H9 (cell line): ENCODE results near the gene CDH13. TPM values are rescaled to one million over a fixed set of nuclear protein-coding genes. Genes with fewer than 3 reads are reported as not detected.

Experiments
- DNase-seq: peaks from one replicate; pipeline ENCODE4 v3.0.0-alpha.2; 2017
- H2AFZ ChIP-seq: one replicate; pipeline ENCODE4 v1.6.1; 2013; ENCODE audit warnings: mild to moderate bottlenecking, low read length, control low read depth, moderate library complexity
- H2AK5ac ChIP-seq: 2 replicates; pipeline ENCODE4 v1.6.1; 2013; ENCODE audit warnings: low read length, control low read depth, mixed read lengths; ENCODE audit not compliant: insufficient read length
- H2BK120ac ChIP-seq: one replicate; pipeline ENCODE4 v1.6.1; 2013; ENCODE audit warnings: low read depth, mild to moderate bottlenecking, low read length, control low read depth, inconsistent platforms; ENCODE audit not compliant: poor library complexity, severe bottlenecking
- H2BK12ac ChIP-seq: 2 replicates; pipeline ENCODE4 v1.6.1; 2013; ENCODE audit warnings: low read length, control low read depth, mixed read lengths, low read depth; ENCODE audit not compliant: insufficient read length
- H2BK15ac ChIP-seq: 2 replicates; pipeline ENCODE4 v1.6.1; 2013; ENCODE audit warnings: low read depth, low read length, control low read depth
- H2BK20ac ChIP-seq: one replicate; pipeline ENCODE4 v1.6.1; 2013; ENCODE audit warnings: low read depth, mild to moderate bottlenecking, low read length, control low read depth, inconsistent platforms; ENCODE audit not compliant: poor library complexity, severe bottlenecking
- H2BK5ac ChIP-seq: 2 replicates; pipeline ENCODE4 v1.6.1; 2013; ENCODE audit warnings: low read length, control low read depth, mixed read lengths; ENCODE audit not compliant: insufficient read length
- H3K14ac ChIP-seq: 2 replicates; pipeline ENCODE4 v1.6.1; 2013; ENCODE audit warnings: low read length, control low read depth; ENCODE audit not compliant: insufficient read depth
- H3K18ac ChIP-seq: 2 replicates; pipeline ENCODE4 v1.6.1; 2013; ENCODE audit warnings: low read depth, mild to moderate bottlenecking, mixed read lengths, low read length, control low read depth; ENCODE audit not compliant: insufficient read length
- H3K23ac ChIP-seq: 2 replicates; pipeline ENCODE4 v1.6.1; 2013; ENCODE audit warnings: low read length, control low read depth, mixed read lengths, low read depth; ENCODE audit not compliant: insufficient read length
- H3K23me2 ChIP-seq: 2 replicates; pipeline ENCODE4 v1.6.1; 2013; ENCODE audit warnings: low read depth, mild to moderate bottlenecking, mixed read lengths, low read length, control low read depth; ENCODE audit not compliant: insufficient read length, poor library complexity, severe bottlenecking
- H3K27ac ChIP-seq: 2 replicates; pipeline ENCODE4 v1.5.1; 2013; ENCODE audit warnings: low read length, control low read depth, mixed read lengths, low read depth; ENCODE audit not compliant: insufficient read length
- H3K27me3 ChIP-seq: 2 replicates; pipeline ENCODE4 v1.6.1; 2013; ENCODE audit warnings: low read length, control low read depth, inconsistent platforms; ENCODE audit not compliant: insufficient read depth
- H3K4ac ChIP-seq: 2 replicates; pipeline ENCODE4 v1.6.1; 2013; ENCODE audit warnings: low read depth, mild to moderate bottlenecking, control low read depth, inconsistent platforms, low read length, moderate library complexity
- H3K4me1 ChIP-seq: 2 replicates; pipeline ENCODE4 v1.6.1; 2013; ENCODE audit warnings: low read length, control low read depth, inconsistent platforms; ENCODE audit not compliant: insufficient read depth
- H3K4me2 ChIP-seq: 2 replicates; pipeline ENCODE4 v1.6.1; 2013; ENCODE audit warnings: low read length, control low read depth, mixed read lengths; ENCODE audit not compliant: insufficient read length, insufficient read depth
- H3K56ac ChIP-seq: 2 replicates; pipeline ENCODE4 v1.6.1; 2013; ENCODE audit warnings: low read depth, mild to moderate bottlenecking, mixed read lengths, low read length, control low read depth; ENCODE audit not compliant: insufficient read length
- H3K79me1 ChIP-seq: 2 replicates; pipeline ENCODE4 v1.6.1; 2013; ENCODE audit warnings: low read depth, mild to moderate bottlenecking, moderate library complexity, low read length, control low read depth, inconsistent platforms; ENCODE audit not compliant: insufficient read depth, poor library complexity, severe bottlenecking
- H3K79me2 ChIP-seq: 2 replicates; pipeline ENCODE4 v1.6.1; 2013; ENCODE audit warnings: low read length, control low read depth, inconsistent platforms; ENCODE audit not compliant: insufficient read depth
- H3K9ac ChIP-seq: 2 replicates; pipeline ENCODE4 v1.6.1; 2013; ENCODE audit warnings: low read length, control low read depth, mixed read lengths; ENCODE audit not compliant: insufficient read length; ENCODE audit errors: extremely low read depth
- H3K9me3 ChIP-seq: one replicate; pipeline ENCODE4 v1.6.1; 2013; ENCODE audit warnings: low read depth, low read length, inconsistent platforms; ENCODE audit not compliant: control insufficient read depth
- H3T11ph ChIP-seq: one replicate; pipeline ENCODE4 v1.6.1; 2013; ENCODE audit warnings: mild to moderate bottlenecking, low read length, control low read depth, inconsistent platforms
- H4K20me1 ChIP-seq: one replicate; pipeline ENCODE4 v1.6.1; 2013; ENCODE audit not compliant: control insufficient read depth, insufficient read length, insufficient read depth
- H4K5ac ChIP-seq: 2 replicates; pipeline ENCODE4 v1.6.1; 2013; ENCODE audit warnings: low read depth, mild to moderate bottlenecking, mixed read lengths, low read length, control low read depth; ENCODE audit not compliant: insufficient read length
- H4K8ac ChIP-seq: replicated peaks from 2 replicates; pipeline ENCODE4 v1.6.1; 2013; ENCODE audit warnings: low read length, control low read depth, mixed read lengths, low read depth; ENCODE audit not compliant: insufficient read length
- H4K91ac ChIP-seq: 2 replicates; pipeline ENCODE4 v1.6.1; 2013; ENCODE audit warnings: low read depth, mild to moderate bottlenecking, moderate library complexity, mixed read lengths, low read length, control low read depth; ENCODE audit not compliant: insufficient read length
- H3K27ac Mint-ChIP-seq, 3 experiments: 2 replicates in 2 of 3; 3 replicates in 1 of 3; pipeline ENCODE4 v1.8.0; 2020 to 2021; ENCODE audit warnings: mixed read lengths in 3 of 3, mild to moderate bottlenecking in 1 of 3, moderate library complexity in 1 of 3
- H3K27me3 Mint-ChIP-seq: 2 replicates; pipeline ENCODE4 v1.8.0; 2021; ENCODE audit warnings: low read depth, mild to moderate bottlenecking, moderate library complexity, mixed read lengths
- H3K36me3 Mint-ChIP-seq, 3 experiments: 2 replicates in 2 of 3; 3 replicates in 1 of 3; pipeline ENCODE4 v1.8.0; 2020 to 2021; ENCODE audit warnings: low read depth in 3 of 3, mixed read lengths in 3 of 3; ENCODE audit not compliant: insufficient read depth in 1 of 3
- H3K4me1 Mint-ChIP-seq, 2 experiments: 2 replicates each; pipeline ENCODE4 v1.8.0; 2020; ENCODE audit warnings: mixed read lengths in 2 of 2
- H3K4me3 Mint-ChIP-seq, 2 experiments: 2 replicates in 1 of 2; 3 replicates in 1 of 2; pipeline ENCODE4 v1.8.0; 2020 to 2021; ENCODE audit warnings: mild to moderate bottlenecking in 2 of 2, mixed read lengths in 2 of 2, moderate library complexity in 1 of 2
- H3K9me3 Mint-ChIP-seq, 2 experiments: 2 replicates in 1 of 2; 3 replicates in 1 of 2; pipeline ENCODE4 v1.8.0; 2020; ENCODE audit warnings: mild to moderate bottlenecking in 2 of 2, mixed read lengths in 2 of 2, moderate library complexity in 1 of 2
- CTCF ChIP-seq: fragments of 200-600 bp; sonication (generic); conservative IDR thresholded peaks from 3 replicates; pipeline ENCODE4 v1.8.0; 2021; ENCODE audit warnings: antibody characterized with exemption, mild to moderate bottlenecking
- WGBS: extraction: QIAGEN DNeasy Blood & Tissue Kit; methylation state at CpG from one replicate; pipeline ENCODE4 v1.1.7; 2013; ENCODE audit warnings: missing lambda C conversion rate, low lambda C conversion rate, mixed read lengths; ENCODE audit not compliant: insufficient read length; ENCODE audit errors: extremely low coverage; 5-methylcytosine and 5-hydroxymethylcytosine counted together
- total RNA-seq: library from RNA; stranded (reverse); gene quantifications from 2 replicates; pipeline ENCODE4 v1.2.1, GENCODE V29; 2021

Gene CDH13
- total RNA-seq, 1 experiment from 2014 or later = 1.5 TPM

- Histone ChIP-seq H3K23me2 (no peaks in the 10 kb centered on the region), H3K27me3 (no peaks in the 10 kb centered on the region), H3K9me3 (no peaks in the 10 kb centered on the region), H2AK5ac (no peak overlapping the region), H3K4me2 (no peak overlapping the region), H4K8ac (no peak overlapping the region), H3K56ac (no peak overlapping the region), H3K27ac (no peak overlapping the region), H3K4ac (no peak overlapping the region), H3K4me1 (no peaks in the 10 kb centered on the region), H3K79me2 (no peaks in the 10 kb centered on the region), H3T11ph (no peak overlapping the region), H3K79me1 (no peaks in the 10 kb centered on the region), H2BK12ac (no peak overlapping the region), H2BK5ac (no peak overlapping the region), H3K14ac (no peak overlapping the region), H3K18ac (no peak overlapping the region), H4K91ac (no peak overlapping the region), H4K20me1 (no peaks in the 10 kb centered on the region), H4K5ac (no peak overlapping the region), H3K9ac (no peak overlapping the region), H2BK20ac (no peak overlapping the region), H2BK15ac (no peak overlapping the region), H2AFZ (no peak overlapping the region), H2BK120ac (no peak overlapping the region), H3K23ac (no peak overlapping the region)
- no peak for DNase-seq
- Mint-ChIP-seq H3K27ac (no peak overlapping the region), H3K4me3 (no peak overlapping the region), H3K27me3 (peaks cover 1% of the 10 kb centered on the region; the same call in 1 of the 2 replicates), H3K36me3 (peaks cover 0 to 9% (median 2%) of the 10 kb centered on the region in 3 experiments; a peak in 3 of 7 replicates), H3K9me3 (peaks cover 4% of the 10 kb centered on the region in 2 experiments; a peak in 2 of 5 replicates), H3K4me1 (peaks cover 13 to 15% of the 10 kb centered on the region in 2 experiments)
- WGBS = no CpG with 5 or more reads among the region's 3 CpGs
- no peak for TF ChIP-seq CTCF
Observed at GRCh38 chr16:82636485-82636884, 9.7 kb downstream of the CDH13 start.
